NCI-H128 (cell line): ENCODE data around the gene IFNB1.

ENCODE experiments used
- DNase-seq: peaks from one replicate; lab custom pipeline; 2025; ENCODE audit not compliant: unreplicated experiment; lab: John Stamatoyannopoulos, UW

IFNB1 gene

GRCh38 chr9:21077781-21078180, at the start of gene IFNB1:
Gene IFNB1 (minus strand): TSS chr9:21077942. CDS start chr9:21077869, 73 bp downstream.
- no peak for DNase-seq

GRCh38 chr9:21121595-21122251, 44.0 kb upstream of the IFNB1 start:
- no peak for DNase-seq

- no peak for DNase-seq
Measured at GRCh38 chr9:21121079-21121478, 43.3 kb upstream of the IFNB1 start.

- DNase-seq, result no peak
Measured at GRCh38 chr9:21119093-21119770, 41.5 kb upstream of the IFNB1 start.

GRCh38 chr9:21114311-21114710, 36.6 kb upstream of the IFNB1 start:
- DNase-seq, result no peak

GRCh38 chr9:21110708-21111576, 33.2 kb upstream of the IFNB1 start:
- DNase-seq, result peak; percentile 44

- no peak for DNase-seq
Measured at GRCh38 chr9:21104787-21105186, 27.0 kb upstream of the IFNB1 start.

GRCh38 chr9:21102305-21102704, 24.6 kb upstream of the IFNB1 start:
- no peak for DNase-seq

- no peak for DNase-seq
Measured at GRCh38 chr9:21097817-21098216, 20.1 kb upstream of the IFNB1 start.

- DNase-seq, result no peak
Measured at GRCh38 chr9:21096901-21097255, 19.1 kb upstream of the IFNB1 start.

GRCh38 chr9:21096172-21096900, 18.6 kb upstream of the IFNB1 start:
- DNase-seq, result no peak

- no peak for DNase-seq
Measured at GRCh38 chr9:21095561-21095960, 17.8 kb upstream of the IFNB1 start.

GRCh38 chr9:21086538-21086937, 8.8 kb upstream of the IFNB1 start:
- DNase-seq, result no peak

GRCh38 chr9:21085005-21085404, 7.3 kb upstream of the IFNB1 start:
- no peak for DNase-seq

GRCh38 chr9:21084242-21084850, 6.6 kb upstream of the IFNB1 start:
- DNase-seq, result no peak

GRCh38 chr9:21082671-21083070, 4.9 kb upstream of the IFNB1 start:
- DNase-seq, result no peak

GRCh38 chr9:21081999-21082398, 4.3 kb upstream of the IFNB1 start:
- no peak for DNase-seq

- no peak for DNase-seq
Measured at GRCh38 chr9:21081451-21081850, 3.7 kb upstream of the IFNB1 start.

GRCh38 chr9:21080793-21081192, 3.1 kb upstream of the IFNB1 start:
- DNase-seq, result no peak

- no peak for DNase-seq
Measured at GRCh38 chr9:21078702-21079101, 960 bp upstream of the IFNB1 start.

GRCh38 chr9:21075484-21075883, 2.3 kb downstream of the IFNB1 start:
- no peak for DNase-seq
